ENCODE results near the gene KRTAP12-2.
"Not testable (repeated sequence)": the region's sequence is repeated elsewhere in the genome, so short reads cannot be mapped to it uniquely, and the experiment has no call there.

Gene KRTAP12-2

DNA sequence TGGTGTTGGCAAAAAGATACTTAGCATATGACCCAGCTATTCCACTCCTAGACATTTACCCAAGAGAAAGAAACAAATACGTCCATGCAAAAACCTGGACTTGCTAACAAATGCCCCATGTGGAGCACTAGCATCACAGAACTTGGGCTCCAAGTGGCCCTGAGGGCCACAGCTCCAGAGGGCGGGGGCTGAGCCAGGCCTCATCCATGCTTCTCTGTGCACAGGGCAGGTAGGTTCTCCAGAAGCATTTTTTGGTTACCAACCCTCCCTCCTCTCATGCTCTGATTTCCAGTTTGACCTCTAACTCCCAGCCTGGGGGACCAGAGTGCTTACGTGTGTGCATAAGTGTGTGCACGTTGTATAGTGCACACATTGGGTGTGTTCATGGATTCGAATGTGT, 2.0 kb downstream of the KRTAP12-2 start:
- DNase-seq (ENCODE audit: extremely low read depth, low read depth), result no peak
- TF ChIP-seq, protein P1, sequence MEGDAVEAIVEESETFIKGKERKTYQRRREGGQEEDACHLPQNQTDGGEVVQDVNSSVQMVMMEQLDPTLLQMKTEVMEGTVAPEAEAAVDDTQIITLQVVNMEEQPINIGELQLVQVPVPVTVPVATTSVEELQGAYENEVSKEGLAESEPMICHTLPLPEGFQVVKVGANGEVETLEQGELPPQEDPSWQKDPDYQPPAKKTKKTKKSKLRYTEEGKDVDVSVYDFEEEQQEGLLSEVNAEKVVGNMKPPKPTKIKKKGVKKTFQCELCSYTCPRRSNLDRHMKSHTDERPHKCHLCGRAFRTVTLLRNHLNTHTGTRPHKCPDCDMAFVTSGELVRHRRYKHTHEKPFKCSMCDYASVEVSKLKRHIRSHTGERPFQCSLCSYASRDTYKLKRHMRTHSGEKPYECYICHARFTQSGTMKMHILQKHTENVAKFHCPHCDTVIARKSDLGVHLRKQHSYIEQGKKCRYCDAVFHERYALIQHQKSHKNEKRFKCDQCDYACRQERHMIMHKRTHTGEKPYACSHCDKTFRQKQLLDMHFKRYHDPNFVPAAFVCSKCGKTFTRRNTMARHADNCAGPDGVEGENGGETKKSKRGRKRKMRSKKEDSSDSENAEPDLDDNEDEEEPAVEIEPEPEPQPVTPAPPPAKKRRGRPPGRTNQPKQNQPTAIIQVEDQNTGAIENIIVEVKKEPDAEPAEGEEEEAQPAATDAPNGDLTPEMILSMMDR (IDR thresholded peaks at IDR 0.05; ENCODE audit: low read depth, low read length, missing control alignments), result no peak
- H3K4me3 ChIP-seq (replicated peaks; ENCODE audit: low read depth, low read length), result no peak overlapping the region

- DNase-seq (ENCODE audit: extremely low read depth, low read depth); H3K4me3 ChIP-seq (replicated peaks; ENCODE audit: low read depth, low read length): not testable (repeated sequence)
These were observed 5.2 kb downstream of the KRTAP12-2 start for GRCh38 chr21:44661567-44661966.

- TF ChIP-seq, protein P1 (IDR thresholded peaks at IDR 0.05; ENCODE audit: low read depth, low read length, missing control alignments), result no peak
- no peak overlapping the region for H3K4me3 ChIP-seq (replicated peaks; ENCODE audit: low read depth, low read length)
- no peak for DNase-seq (ENCODE audit: extremely low read depth, low read depth)
These were observed 7.7 kb downstream of the KRTAP12-2 start for GRCh38 chr21:44658913-44659595.

DNA sequence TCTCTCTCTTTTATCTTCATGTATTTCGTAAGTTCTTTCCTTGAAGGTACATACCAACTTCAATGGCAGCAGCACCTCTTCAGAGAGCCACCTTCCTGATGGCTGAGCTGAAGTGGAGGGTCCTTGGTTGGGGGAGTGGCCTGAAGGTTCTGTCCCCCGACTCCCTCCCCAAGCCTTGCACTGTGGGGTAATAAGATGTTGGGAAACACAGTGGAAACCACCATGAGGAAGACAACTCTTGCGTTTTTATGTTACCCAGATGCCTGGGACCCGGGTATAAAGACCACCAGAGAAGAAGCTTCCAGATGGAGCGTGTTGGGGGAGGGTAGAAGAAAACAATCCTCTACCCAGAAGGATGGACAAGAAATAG, 8.2 kb downstream of the KRTAP12-2 start:
- TF ChIP-seq, protein P1 (IDR thresholded peaks at IDR 0.05; ENCODE audit: low read depth, low read length, missing control alignments), result no peak
- no peak for DNase-seq (ENCODE audit: extremely low read depth, low read depth)

DNA sequence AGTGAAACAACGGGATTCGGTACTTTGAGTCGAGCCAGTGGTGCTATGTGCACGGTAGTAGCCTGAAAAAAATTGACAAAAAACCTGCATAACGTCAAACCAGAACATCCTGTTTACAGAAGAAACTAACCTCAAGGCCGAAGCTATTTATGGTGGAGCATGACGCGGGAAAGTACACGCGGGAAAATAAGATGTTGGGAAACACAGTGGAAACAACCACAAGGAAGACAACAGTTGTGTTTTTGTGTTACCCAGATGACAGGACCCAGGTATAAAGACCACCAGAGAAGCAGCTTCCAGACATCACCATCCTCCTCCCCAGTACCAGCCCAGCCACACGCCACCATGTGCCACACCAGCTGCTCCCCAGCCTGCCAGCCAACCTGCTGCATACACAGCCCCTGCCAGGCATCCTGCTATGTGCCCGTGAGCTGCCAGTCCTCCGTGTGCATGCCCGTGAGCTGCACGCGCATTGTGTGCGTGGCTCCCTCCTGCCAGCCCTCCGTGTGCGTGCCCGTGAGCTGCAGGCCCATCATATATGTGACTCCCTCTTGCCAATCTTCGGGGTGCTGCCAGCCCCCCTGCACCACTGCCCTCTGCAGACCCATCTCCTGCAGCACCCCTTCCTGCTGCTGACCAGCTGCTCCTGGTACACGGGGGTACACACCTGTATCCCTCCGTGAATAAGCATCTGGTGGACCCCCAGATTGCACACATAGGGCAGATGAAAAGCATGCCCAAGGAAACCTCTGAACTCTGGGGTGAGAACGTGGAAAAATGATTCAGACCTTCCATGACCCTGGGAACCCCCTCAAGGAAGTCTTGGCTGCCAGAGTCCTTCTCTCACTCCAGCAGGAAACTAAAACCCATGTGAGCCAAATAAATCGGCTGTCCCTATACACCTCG, 8.8 kb downstream of the KRTAP12-2 start, which contains the start of gene KRTAP12-3:
TSS of gene KRTAP12-3 (plus strand) at position 298 of the 906 bp plus-strand sequence. CDS start at position 346, 48 bp downstream.
- DNase-seq (ENCODE audit: extremely low read depth, low read depth), result no peak
- TF ChIP-seq, protein P1 (IDR thresholded peaks at IDR 0.05; ENCODE audit: low read depth, low read length, missing control alignments), result no peak
- H3K4me3 ChIP-seq (replicated peaks; ENCODE audit: low read depth, low read length), result no peak within 1 kb of the TSS

More for the DNA sequence above, 8.2 kb downstream of the KRTAP12-2 start:
- H3K4me3 ChIP-seq (replicated peaks; ENCODE audit: low read depth, low read length), result no peak overlapping the region

DNA sequence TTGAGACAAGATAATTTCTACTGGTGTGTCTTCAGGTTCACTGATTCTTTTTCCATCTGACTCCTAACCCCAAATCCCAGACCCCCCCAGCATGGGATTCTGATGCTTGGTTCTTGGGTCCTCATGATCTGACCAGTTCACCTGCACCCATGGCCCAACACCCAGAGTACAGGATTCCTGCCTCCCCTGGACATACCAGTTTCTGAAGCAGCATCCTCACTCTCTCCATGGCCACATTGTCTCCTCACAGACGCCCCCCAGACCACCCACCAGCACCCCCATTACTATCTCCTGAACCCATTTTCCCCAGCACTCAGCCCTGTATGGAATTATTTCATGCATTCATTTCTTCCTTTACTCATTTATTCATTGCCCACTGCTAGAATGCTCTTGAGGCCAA, 9.9 kb downstream of the KRTAP12-2 start:
- no peak overlapping the region for H3K4me3 ChIP-seq (replicated peaks; ENCODE audit: low read depth, low read length)
- TF ChIP-seq, protein P1 (IDR thresholded peaks at IDR 0.05; ENCODE audit: low read depth, low read length, missing control alignments), result no peak
- DNase-seq (ENCODE audit: extremely low read depth, low read depth), result no peak

DNA sequence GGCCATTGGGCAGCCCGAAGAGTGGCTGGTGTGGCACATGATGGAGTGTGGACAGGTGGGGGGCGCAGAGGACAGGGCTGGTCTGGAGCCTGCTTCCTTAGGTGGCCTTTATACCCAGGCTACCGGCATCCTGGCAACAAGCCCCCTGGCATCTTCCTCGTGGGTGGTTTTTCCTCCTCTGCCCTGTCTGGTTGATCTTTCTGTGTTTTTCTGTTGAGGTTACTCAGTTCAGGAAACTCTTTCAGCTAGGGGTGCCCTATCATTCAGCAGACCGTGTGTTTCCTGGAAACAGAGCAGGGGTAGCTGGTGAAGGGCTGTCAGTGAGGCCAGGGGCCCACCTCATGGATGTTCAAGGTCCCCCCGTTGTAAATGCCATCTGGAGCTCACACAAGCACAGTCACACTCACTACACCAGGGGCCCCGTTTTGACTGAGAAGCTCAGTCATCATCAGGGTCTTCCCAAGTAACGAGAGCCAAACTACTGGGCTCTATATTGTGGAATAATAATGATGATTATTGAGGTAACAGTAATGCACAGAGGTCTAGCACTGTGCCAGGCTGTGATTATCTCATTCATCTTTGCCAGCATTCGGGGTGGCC, 12.1 kb downstream of the KRTAP12-2 start, which contains the start of gene KRTAP12-4:
TSS of gene KRTAP12-4 (minus strand) at position 84 of the 600 bp plus-strand sequence. CDS start at position 39, 45 bp downstream.
- TF ChIP-seq, protein P1 (IDR thresholded peaks at IDR 0.05; ENCODE audit: low read depth, low read length, missing control alignments), result no peak
- H3K4me3 ChIP-seq (replicated peaks; ENCODE audit: low read depth, low read length), result no peak within 1 kb of the TSS
- DNase-seq (ENCODE audit: extremely low read depth, low read depth), result no peak

All from HFF-Myc (cell line).